B cell (primary cell): ENCODE data around the gene VLDLR.

Experiments
- CTCF ChIP-seq: fragments of 200-600 bp; IDR thresholded peaks from one replicate; pipeline ENCODE4 v1.8.0; 2022; ENCODE audit warnings: antibody characterized with exemption, mild to moderate bottlenecking
- EZH2 ChIP-seq: IDR thresholded peaks from 2 replicates; pipeline ENCODE4 v1.6.1; 2012; ENCODE audit warnings: borderline replicate concordance, low read depth, mild to moderate bottlenecking, moderate library complexity, low read length; ENCODE audit not compliant: insufficient read depth, poor library complexity, severe bottlenecking

- no peak for TF ChIP-seq CTCF
- TF ChIP-seq EZH2, result no peak
Measured at GRCh38 chr9:2624051-2624682, 2.6 kb downstream of the VLDLR start.
